Keratinocyte (primary cell): ENCODE measurements around the gene EYS. TPM values are rescaled to one million over a fixed set of nuclear protein-coding genes. Genes with fewer than 3 reads are reported as not detected.

Source experiments
- DNase-seq: peaks from one replicate; pipeline ENCODE4 v3.0.0-alpha.2; 2011; ENCODE audit warnings: low read depth, missing footprints, low spot score
- FAIRE-seq: peaks from 2 replicates; lab custom pipeline; 2011; peaks lifted over from hg19 to GRCh38; lab: Jason Lieb, UNC
- H2AFZ ChIP-seq: 2 replicates; pipeline ENCODE4 v1.6.0; 2012; ENCODE audit warnings: low read length, control low read depth, inconsistent platforms; ENCODE audit not compliant: control insufficient read depth
- H3K27ac ChIP-seq: 2 replicates; pipeline ENCODE4 v1.5.1; 2011; ENCODE audit warnings: low read length; ENCODE audit not compliant: control insufficient read depth, insufficient read depth
- H3K27me3 ChIP-seq: 3 replicates; pipeline ENCODE4 v1.6.0; 2011; ENCODE audit warnings: low read length; ENCODE audit not compliant: control insufficient read depth, insufficient read depth; ENCODE audit errors: extremely low read depth
- H3K36me3 ChIP-seq, 2 experiments: 2 replicates in 1 of 2; 3 replicates in 1 of 2; pipeline ENCODE4 v1.5.1; 2011; ENCODE audit warnings: low read length in 2 of 2, mild to moderate bottlenecking in 1 of 2; ENCODE audit not compliant: control insufficient read depth in 2 of 2, insufficient read depth in 2 of 2; ENCODE audit errors: extremely low read depth in 1 of 2
- H3K4me1 ChIP-seq: 3 replicates; pipeline ENCODE4 v1.5.1; 2011; ENCODE audit warnings: low read length; ENCODE audit not compliant: control insufficient read depth, insufficient read depth; ENCODE audit errors: extremely low read depth
- H3K4me2 ChIP-seq: 3 replicates; pipeline ENCODE4 v1.6.0; 2011; ENCODE audit warnings: low read depth, low read length; ENCODE audit not compliant: control insufficient read depth, insufficient read depth; ENCODE audit errors: extremely low read depth
- H3K4me3 ChIP-seq, 3 experiments: fragments of 200-600 bp in 1 of 3; sonication (generic) in 1 of 3; 2 replicates in 2 of 3; 3 replicates in 1 of 3; pipeline ENCODE4 v1.5.1; 2011 to 2016; ENCODE audit warnings: low read length in 3 of 3, mild to moderate bottlenecking in 3 of 3, control low read depth in 2 of 3, inconsistent platforms in 1 of 3, low read depth in 1 of 3, mixed read lengths in 1 of 3, mixed run types in 1 of 3, moderate library complexity in 1 of 3; ENCODE audit not compliant: control insufficient read depth in 2 of 3, insufficient read depth in 2 of 3; ENCODE audit errors: extremely low read depth in 1 of 3
- H3K79me2 ChIP-seq: 2 replicates; pipeline ENCODE4 v1.6.0; 2012; ENCODE audit warnings: low read length; ENCODE audit not compliant: control insufficient read depth, insufficient read depth
- H3K9ac ChIP-seq: 3 replicates; pipeline ENCODE4 v1.6.0; 2011; ENCODE audit warnings: low read length; ENCODE audit not compliant: control insufficient read depth, insufficient read depth; ENCODE audit errors: extremely low read depth
- H3K9me1 ChIP-seq: 3 replicates; pipeline ENCODE4 v1.6.0; 2011; ENCODE audit warnings: low read length; ENCODE audit not compliant: control insufficient read depth, insufficient read depth; ENCODE audit errors: extremely low read depth
- H3K9me3 ChIP-seq: 2 replicates; pipeline ENCODE4 v1.5.1; 2012; ENCODE audit warnings: low read depth, low read length; ENCODE audit not compliant: control insufficient read depth
- H4K20me1 ChIP-seq: 3 replicates; pipeline ENCODE4 v1.6.0; 2011; ENCODE audit warnings: low read length; ENCODE audit not compliant: control insufficient read depth, insufficient read depth; ENCODE audit errors: extremely low read depth
- EZH2 ChIP-seq: IDR thresholded peaks from one replicate; pipeline ENCODE4 v1.6.1; 2012; ENCODE audit warnings: inconsistent platforms, mild to moderate bottlenecking, low read length, moderate library complexity
- dilution Hi-C: fragments of 300-500 bp; cut with MboI; formaldehyde crosslinking; loops from one replicate; pipeline ENCODE4 v1.7.0; 2020; ENCODE audit warnings: low sequenced_read_pairs; ENCODE audit not compliant: extremely low pct_ligation_motif_present
- polyA plus RNA-seq, 5 experiments: library from polyadenylated mRNA; depleted of rRNA in 3 of 5; stranded (reverse) in 3 of 5; stranded (forward) in 1 of 5; unstranded in 1 of 5; fragments of >200 nt; gene quantifications; 1 replicate in 1 of 5; 2 replicates in 3 of 5; 3 replicates in 1 of 5; pipeline versions ENCODE4 v1.2.1 to v1.2.3, GENCODE V29; 2011 to 2012; ENCODE audit warnings: missing spikeins in 2 of 5, low read depth in 1 of 5, low replicate concordance in 1 of 5
- TF ChIP-seq, protein P1 (sequence below), 3 experiments: IDR thresholded peaks in 1 of 3; conservative IDR thresholded peaks in 1 of 3; optimal IDR thresholded peaks in 1 of 3; 2 replicates in 2 of 3; 3 replicates in 1 of 3; pipeline versions ENCODE3 to v1.5.1; 2011; ENCODE audit warnings: low read length in 3 of 3, mild to moderate bottlenecking in 3 of 3, moderate library complexity in 2 of 3, control low read depth in 1 of 3, inconsistent platforms in 1 of 3; ENCODE audit not compliant: insufficient read depth in 2 of 3; ENCODE audit errors: extremely low read depth in 1 of 3

The EYS gene
- polyA plus RNA-seq, 1 donor (not counting 4 experiments of a cell fraction or from before 2014, with no cell fraction given) = 0.34 TPM

DNA sequence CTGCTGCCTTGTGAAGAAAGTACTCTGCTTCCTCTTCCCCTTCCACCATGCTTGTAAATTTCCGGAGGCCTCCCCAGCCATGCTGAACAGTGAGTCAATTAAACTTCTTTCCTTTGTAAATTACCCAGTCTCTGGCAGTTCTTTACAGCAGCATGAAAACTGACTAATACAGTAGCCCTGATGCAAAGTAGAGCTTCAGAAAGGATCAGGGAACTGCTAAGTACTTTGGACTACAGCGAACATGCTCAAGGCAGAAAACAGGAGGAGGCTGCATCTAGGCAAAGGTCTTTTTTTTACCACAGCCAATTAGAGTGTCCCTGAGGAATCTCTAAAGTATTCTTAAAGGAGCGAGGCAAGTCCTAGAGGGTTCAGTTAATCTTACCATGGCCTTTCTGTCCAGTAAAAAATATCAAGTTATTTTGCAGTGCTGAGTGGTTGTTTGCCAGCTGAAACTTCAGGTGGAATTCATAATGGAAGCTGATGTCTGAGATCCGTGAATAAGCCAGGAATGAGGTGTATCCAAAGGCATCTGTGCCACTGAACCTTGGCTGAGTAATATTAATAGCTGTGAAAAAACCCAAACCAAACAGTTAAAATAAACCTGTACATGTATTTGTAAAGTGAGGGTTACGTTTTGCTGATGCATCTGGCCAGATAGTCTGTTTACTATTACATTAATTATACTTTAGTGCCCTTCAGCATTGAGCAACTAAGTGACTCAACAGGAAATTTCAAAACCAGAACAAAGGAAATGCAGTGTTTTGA lies 1901.0 kb downstream of the EYS start:
- Histone ChIP-seq H3K9ac (peak overlapping the region; percentile 66), H3K9me1 (no peaks in the 10 kb centered on the region), H3K4me2 (peak overlapping the region; percentile 83), H2AFZ (peak overlapping the region; percentile 64), H3K4me3 (peak overlapping the region; percentile 0 to 54 (median 47)), H3K27ac (peak overlapping the region; percentile 92), H3K36me3 (no peaks in the 10 kb centered on the region), H3K4me1 (peaks cover 34% of the 10 kb centered on the region), H3K27me3 (no peaks in the 10 kb centered on the region), H3K79me2 (no peaks in the 10 kb centered on the region), H3K9me3 (no peaks in the 10 kb centered on the region), H4K20me1 (no peaks in the 10 kb centered on the region)
- dilution Hi-C loops = no loop called here
- TF ChIP-seq, protein P1, sequence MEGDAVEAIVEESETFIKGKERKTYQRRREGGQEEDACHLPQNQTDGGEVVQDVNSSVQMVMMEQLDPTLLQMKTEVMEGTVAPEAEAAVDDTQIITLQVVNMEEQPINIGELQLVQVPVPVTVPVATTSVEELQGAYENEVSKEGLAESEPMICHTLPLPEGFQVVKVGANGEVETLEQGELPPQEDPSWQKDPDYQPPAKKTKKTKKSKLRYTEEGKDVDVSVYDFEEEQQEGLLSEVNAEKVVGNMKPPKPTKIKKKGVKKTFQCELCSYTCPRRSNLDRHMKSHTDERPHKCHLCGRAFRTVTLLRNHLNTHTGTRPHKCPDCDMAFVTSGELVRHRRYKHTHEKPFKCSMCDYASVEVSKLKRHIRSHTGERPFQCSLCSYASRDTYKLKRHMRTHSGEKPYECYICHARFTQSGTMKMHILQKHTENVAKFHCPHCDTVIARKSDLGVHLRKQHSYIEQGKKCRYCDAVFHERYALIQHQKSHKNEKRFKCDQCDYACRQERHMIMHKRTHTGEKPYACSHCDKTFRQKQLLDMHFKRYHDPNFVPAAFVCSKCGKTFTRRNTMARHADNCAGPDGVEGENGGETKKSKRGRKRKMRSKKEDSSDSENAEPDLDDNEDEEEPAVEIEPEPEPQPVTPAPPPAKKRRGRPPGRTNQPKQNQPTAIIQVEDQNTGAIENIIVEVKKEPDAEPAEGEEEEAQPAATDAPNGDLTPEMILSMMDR (optimal IDR thresholded peaks at IDR 0.05 in 1 of 3, IDR thresholded peaks at IDR 0.05 in 1 of 3, conservative IDR thresholded peaks at IDR 0.05 in 1 of 3; ENCODE audit: extremely low read depth in 1 of 3, insufficient read depth in 2 of 3, low read length in 3 of 3) = no peak
- no peak for TF ChIP-seq EZH2
- DNase-seq = peak; percentile 35
- peak; percentile 91 for FAIRE-seq

DNA sequence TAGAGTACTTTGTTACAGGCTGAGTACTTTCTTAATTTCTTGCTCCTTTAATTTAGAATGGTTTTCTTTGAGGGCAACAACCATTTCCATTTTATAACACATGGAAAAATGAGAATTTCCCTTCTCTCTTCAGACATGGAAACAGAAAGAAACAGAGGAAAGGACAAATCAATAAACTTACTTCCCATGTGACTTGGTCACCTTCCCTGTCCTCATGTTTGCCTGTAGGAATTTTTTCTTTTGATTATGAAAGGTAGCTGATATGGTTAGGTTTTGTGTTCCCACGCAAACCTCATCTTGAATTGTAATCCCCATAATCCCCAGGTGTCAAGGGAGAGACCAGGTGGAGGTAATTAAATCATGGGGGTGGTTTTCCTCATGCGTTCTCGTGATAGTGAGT lies 1901.7 kb downstream of the EYS start:
- Histone ChIP-seq H2AFZ (peak overlapping the region; percentile 64), H3K79me2 (no peaks in the 10 kb centered on the region), H3K9ac (peak overlapping the region; percentile 66), H3K4me3 (peak overlapping the region in 2 of 3 experiments; percentile 0 to 47), H3K4me2 (peak overlapping the region; percentile 83), H3K27me3 (no peaks in the 10 kb centered on the region), H3K4me1 (peaks cover 34% of the 10 kb centered on the region), H4K20me1 (no peaks in the 10 kb centered on the region), H3K36me3 (no peaks in the 10 kb centered on the region), H3K9me3 (no peaks in the 10 kb centered on the region), H3K9me1 (no peaks in the 10 kb centered on the region), H3K27ac (peak overlapping the region; percentile 92)
- DNase-seq = no peak
- TF ChIP-seq, protein P1 (optimal IDR thresholded peaks at IDR 0.05 in 1 of 3, IDR thresholded peaks at IDR 0.05 in 1 of 3, conservative IDR thresholded peaks at IDR 0.05 in 1 of 3; ENCODE audit: extremely low read depth in 1 of 3, insufficient read depth in 2 of 3, low read length in 3 of 3) = no peak
- TF ChIP-seq EZH2 = no peak
- no peak for FAIRE-seq
- dilution Hi-C loops = no loop called here
